Mammary epithelial cell (primary cell): Measurements from ENCODE around the gene ERP44.

Source experiments
- EZH2 ChIP-seq: IDR thresholded peaks from 2 replicates; pipeline ENCODE4 v1.6.1; 2012; ENCODE audit warnings: low read length, inconsistent platforms, borderline replicate concordance
- TF ChIP-seq, protein P1 (sequence below), 2 donors: IDR thresholded peaks in 1 of 2; conservative IDR thresholded peaks in 1 of 2; 2 replicates each; pipeline ENCODE4 v1.5.1; 2011 to 2012; ENCODE audit warnings: inconsistent platforms in 2 of 2, low read length in 2 of 2, mild to moderate bottlenecking in 2 of 2, control low read depth in 1 of 2, low read depth in 1 of 2; ENCODE audit not compliant: insufficient read depth in 1 of 2; ENCODE audit errors: extremely low read depth in 1 of 2

DNA sequence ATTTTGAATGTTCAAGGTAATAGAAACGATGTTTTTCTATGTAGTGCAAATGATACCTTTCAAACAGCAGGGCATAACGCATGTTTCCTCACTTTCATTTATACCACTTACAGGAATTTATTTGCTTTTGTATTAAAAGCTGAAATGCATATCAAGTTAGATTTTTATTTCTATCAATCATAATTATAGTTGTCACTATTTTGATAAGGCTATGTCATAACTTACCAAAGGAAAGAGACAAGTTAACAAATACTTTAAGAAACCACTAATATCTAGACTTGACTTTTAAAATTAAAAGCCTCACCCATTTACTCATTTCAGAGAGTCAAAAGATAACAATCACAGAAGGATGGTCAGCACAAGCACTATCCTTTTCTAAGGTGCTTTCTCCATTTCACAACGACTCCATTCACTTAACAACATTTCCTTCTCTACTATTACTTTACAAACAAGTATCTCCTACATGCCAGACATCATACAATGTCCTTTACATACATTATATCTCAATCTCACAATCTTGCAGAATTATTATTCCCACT lies 12.6 kb downstream of the ERP44 start:
- TF ChIP-seq, protein P1, sequence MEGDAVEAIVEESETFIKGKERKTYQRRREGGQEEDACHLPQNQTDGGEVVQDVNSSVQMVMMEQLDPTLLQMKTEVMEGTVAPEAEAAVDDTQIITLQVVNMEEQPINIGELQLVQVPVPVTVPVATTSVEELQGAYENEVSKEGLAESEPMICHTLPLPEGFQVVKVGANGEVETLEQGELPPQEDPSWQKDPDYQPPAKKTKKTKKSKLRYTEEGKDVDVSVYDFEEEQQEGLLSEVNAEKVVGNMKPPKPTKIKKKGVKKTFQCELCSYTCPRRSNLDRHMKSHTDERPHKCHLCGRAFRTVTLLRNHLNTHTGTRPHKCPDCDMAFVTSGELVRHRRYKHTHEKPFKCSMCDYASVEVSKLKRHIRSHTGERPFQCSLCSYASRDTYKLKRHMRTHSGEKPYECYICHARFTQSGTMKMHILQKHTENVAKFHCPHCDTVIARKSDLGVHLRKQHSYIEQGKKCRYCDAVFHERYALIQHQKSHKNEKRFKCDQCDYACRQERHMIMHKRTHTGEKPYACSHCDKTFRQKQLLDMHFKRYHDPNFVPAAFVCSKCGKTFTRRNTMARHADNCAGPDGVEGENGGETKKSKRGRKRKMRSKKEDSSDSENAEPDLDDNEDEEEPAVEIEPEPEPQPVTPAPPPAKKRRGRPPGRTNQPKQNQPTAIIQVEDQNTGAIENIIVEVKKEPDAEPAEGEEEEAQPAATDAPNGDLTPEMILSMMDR (conservative IDR thresholded peaks at IDR 0.05 in 1 of 2, IDR thresholded peaks at IDR 0.05 in 1 of 2; ENCODE audit: extremely low read depth in 1 of 2, insufficient read depth in 1 of 2, low read depth in 1 of 2, low read length in 2 of 2), result no peak
- no peak for TF ChIP-seq EZH2
